NCI-H1694 (cell line): ENCODE results near the gene SIX3.

Experiments used
- DNase-seq: peaks from one replicate; lab custom pipeline; 2025; lab: John Stamatoyannopoulos, UW

Gene SIX3

GRCh38 chr2:44943693-44944101 lies 2.2 kb downstream of the SIX3 start:
- no peak for DNase-seq

- no peak for DNase-seq
These were observed 2.8 kb downstream of the SIX3 start for GRCh38 chr2:44944102-44944951.

- DNase-seq, result no peak
These were observed 3.6 kb downstream of the SIX3 start for GRCh38 chr2:44944952-44945612.

GRCh38 chr2:44945676-44946371 lies 4.3 kb downstream of the SIX3 start:
- DNase-seq, result no peak

- DNase-seq, result no peak
These were observed 5.0 kb downstream of the SIX3 start for GRCh38 chr2:44946372-44947027.

- no peak for DNase-seq
These were observed 5.5 kb downstream of the SIX3 start for GRCh38 chr2:44947028-44947375.

GRCh38 chr2:44948565-44949328 lies 7.2 kb downstream of the SIX3 start:
- no peak for DNase-seq

GRCh38 chr2:44949329-44950151 lies 8.0 kb downstream of the SIX3 start:
- no peak for DNase-seq

- DNase-seq, result no peak
These were observed 9.1 kb downstream of the SIX3 start for GRCh38 chr2:44950646-44951045.

GRCh38 chr2:44951124-44951523 lies 9.6 kb downstream of the SIX3 start:
- DNase-seq, result no peak

GRCh38 chr2:44951714-44952113 lies 10.2 kb downstream of the SIX3 start:
- no peak for DNase-seq

GRCh38 chr2:44952143-44952805 lies 10.8 kb downstream of the SIX3 start:
- DNase-seq, result peak; percentile 24

- DNase-seq, result no peak
These were observed 11.4 kb downstream of the SIX3 start for GRCh38 chr2:44952806-44953498.

GRCh38 chr2:44953499-44953883 lies 12.0 kb downstream of the SIX3 start:
- DNase-seq, result no peak

- no peak for DNase-seq
These were observed 13.0 kb downstream of the SIX3 start for GRCh38 chr2:44954447-44954888.

- DNase-seq, result no peak
These were observed 13.5 kb downstream of the SIX3 start for GRCh38 chr2:44954889-44955592.

GRCh38 chr2:44955593-44956392 lies 14.3 kb downstream of the SIX3 start:
- peak; percentile 45 for DNase-seq

GRCh38 chr2:44956843-44957242 lies 15.3 kb downstream of the SIX3 start:
- peak; percentile 29 for DNase-seq
